Activated T-helper 17 cell treated with anti-CD3 and anti-CD28 coated beads, Interleukin-2, amount 50 U/mL, for 72 hours (primary cell): ENCODE measurements around the gene KRT38. TPM values are rescaled to one million over a fixed set of nuclear protein-coding genes. Genes with fewer than 3 reads are reported as not detected.

Experiments
- ATAC-seq: fragments of 150-1000 bp; cut with Tn5 transposase; replicated peaks from 2 replicates; pipeline ENCODE4 v1.10.0; 2021; ENCODE audit warnings: mild to moderate bottlenecking, moderate library complexity
- H3K27ac Mint-ChIP-seq: one replicate; pipeline ENCODE4 v1.8.0; 2022; ENCODE audit warnings: mixed read lengths
- H3K27me3 Mint-ChIP-seq: one replicate; pipeline ENCODE4 v1.8.0; 2022; ENCODE audit warnings: mixed read lengths
- H3K36me3 Mint-ChIP-seq: one replicate; pipeline ENCODE4 v1.8.0; 2022; ENCODE audit warnings: low read depth, mild to moderate bottlenecking, mixed read lengths
- H3K4me1 Mint-ChIP-seq: one replicate; pipeline ENCODE4 v1.8.0; 2022; ENCODE audit warnings: mixed read lengths
- H3K4me3 Mint-ChIP-seq: one replicate; pipeline ENCODE4 v1.8.0; 2022; ENCODE audit warnings: mild to moderate bottlenecking, mixed read lengths
- H3K9me3 Mint-ChIP-seq: one replicate; pipeline ENCODE4 v1.8.0; 2022; ENCODE audit warnings: mixed read lengths
- total RNA-seq, 2 donors: library from RNA; stranded (reverse); gene quantifications; one replicate each; pipeline ENCODE4 v1.2.3, GENCODE V29; 2022

Gene KRT38
- not detected for total RNA-seq

DNA sequence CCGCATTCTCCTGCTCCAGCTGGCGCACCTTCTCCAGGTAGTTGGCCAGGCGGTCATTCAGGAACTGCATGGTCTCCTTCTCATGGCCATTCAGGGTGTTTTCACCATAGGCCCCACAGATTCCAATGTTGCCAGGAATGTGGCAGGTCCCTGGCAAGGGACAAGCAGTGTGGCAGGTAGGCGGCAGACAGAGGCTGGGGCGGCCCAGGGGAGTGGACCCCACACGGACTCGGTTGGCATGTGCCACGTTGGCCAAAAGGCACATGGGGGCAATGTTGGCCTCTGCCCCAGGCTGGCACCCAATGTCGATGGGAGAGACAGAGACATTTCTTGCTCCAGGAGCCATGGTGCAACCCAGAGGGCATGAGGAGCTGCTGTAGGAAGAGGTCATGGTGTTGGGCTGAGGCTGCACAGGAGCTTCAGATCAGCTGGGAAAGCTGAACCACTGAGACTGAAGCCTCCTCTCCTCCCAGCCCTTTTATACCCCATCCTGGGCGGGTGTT lies at the start of gene KRT38:
KRT38 (minus strand) TSS at position 453 of the 503 bp plus-strand sequence; CDS start at position 391, 62 bp downstream.
- no peak for ATAC-seq
- Mint-ChIP-seq H3K9me3 (no peaks in the 10 kb centered on the region), H3K27ac (no peak within 1 kb of the TSS)

DNA sequence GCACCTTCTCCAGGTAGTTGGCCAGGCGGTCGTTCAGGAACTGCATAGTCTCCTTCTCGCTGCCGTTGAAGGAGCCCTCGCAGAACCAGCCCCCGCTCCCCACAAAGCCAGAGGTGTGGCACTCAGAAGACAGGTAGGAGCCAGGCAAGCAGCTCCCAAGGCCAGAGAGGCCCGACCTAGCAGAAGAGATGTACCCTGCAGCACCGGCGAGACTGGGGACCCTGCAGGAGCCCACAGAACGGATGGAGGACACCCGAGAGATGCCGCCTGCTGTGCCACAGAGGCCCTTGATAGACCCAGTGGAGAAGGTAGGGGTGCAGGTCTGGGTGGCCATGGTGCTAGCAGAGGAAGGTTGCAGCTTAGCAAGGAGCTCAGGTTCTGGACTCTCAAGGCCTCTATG lies 48.7 kb upstream of the KRT38 start, which contains the start of gene KRT36:
KRT36 (minus strand) TSS at position 380 of the 400 bp plus-strand sequence; CDS start at position 334, 46 bp downstream.
- no peaks in the 10 kb centered on the region for H3K27me3 Mint-ChIP-seq
- ATAC-seq, result no peak
- peak within 1 kb of the TSS; percentile 7 for H3K27ac Mint-ChIP-seq
- no peaks in the 10 kb centered on the region for H3K36me3 Mint-ChIP-seq
- H3K9me3 Mint-ChIP-seq, result no peaks in the 10 kb centered on the region
- H3K4me3 Mint-ChIP-seq, result no peak within 1 kb of the TSS
- no peaks in the 10 kb centered on the region for H3K4me1 Mint-ChIP-seq

More for the DNA sequence above, at the start of gene KRT38:
- H3K36me3 Mint-ChIP-seq, result no peaks in the 10 kb centered on the region
- H3K4me3 Mint-ChIP-seq, result no peak within 1 kb of the TSS
- no peaks in the 10 kb centered on the region for H3K4me1 Mint-ChIP-seq
- peaks cover 3% of the 10 kb centered on the region for H3K27me3 Mint-ChIP-seq

DNA sequence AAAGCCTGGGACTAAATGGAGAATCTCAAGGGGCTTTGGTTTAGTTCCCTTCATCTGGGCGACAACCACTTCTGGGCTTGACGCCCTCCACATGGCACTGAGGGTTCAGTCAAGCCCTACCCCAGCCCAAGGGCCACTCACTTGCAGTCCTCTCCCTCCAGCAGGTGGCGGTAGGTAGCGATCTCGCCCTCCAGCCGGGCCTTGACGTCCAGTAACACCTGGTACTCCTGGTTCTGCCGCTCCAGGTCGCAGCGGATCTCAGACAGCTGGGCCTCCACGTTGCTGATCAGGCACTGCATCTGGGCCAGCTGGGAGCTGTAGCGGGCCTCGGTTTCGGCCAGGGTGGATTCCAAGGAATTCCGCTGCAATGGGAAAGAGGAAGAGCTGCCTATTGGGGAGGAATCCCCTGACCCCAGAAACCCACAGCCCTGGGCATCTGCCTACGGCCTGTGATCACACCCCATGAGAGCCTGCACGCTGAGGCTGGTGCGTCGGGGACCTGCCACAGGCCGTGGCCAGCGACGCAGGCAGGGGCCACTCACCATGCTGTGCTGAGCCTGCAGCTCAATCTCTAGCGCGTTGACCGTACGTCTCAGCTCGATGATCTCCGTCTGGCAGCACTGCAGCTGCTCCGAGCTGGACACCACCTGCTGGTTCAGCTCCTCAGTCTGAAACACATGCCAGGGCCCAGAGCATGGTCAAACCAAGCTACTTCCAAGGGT lies 46.2 kb upstream of the KRT38 start:
- no peaks in the 10 kb centered on the region for H3K9me3 Mint-ChIP-seq
- H3K36me3 Mint-ChIP-seq, result no peaks in the 10 kb centered on the region
- peak; percentile 50 for ATAC-seq
- no peak overlapping the region for H3K4me3 Mint-ChIP-seq
- H3K27ac Mint-ChIP-seq, result no peak overlapping the region
- no peaks in the 10 kb centered on the region for H3K27me3 Mint-ChIP-seq
- H3K4me1 Mint-ChIP-seq, result no peaks in the 10 kb centered on the region

DNA sequence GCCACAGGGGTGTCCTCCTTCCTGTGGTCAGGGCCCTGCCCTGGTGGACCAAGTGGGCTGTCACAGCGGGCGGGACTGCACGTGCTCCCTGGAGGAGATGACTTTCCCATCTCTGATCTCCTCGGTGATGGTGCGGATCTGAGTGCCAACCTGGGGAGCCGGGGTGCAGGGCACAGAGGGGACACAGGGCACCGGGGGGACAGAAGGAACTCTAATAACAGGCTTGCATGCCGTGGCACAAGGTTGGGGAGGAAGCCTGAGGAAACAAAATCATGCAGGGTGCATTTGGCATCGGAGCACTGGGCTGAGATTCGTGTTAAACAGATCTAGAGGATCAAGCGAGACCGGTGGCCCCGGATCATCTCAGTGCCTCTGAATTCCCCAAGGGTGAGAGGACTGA lies 45.5 kb upstream of the KRT38 start:
- Mint-ChIP-seq H3K4me1 (no peaks in the 10 kb centered on the region), H3K27me3 (no peaks in the 10 kb centered on the region), H3K27ac (no peak overlapping the region), H3K36me3 (no peaks in the 10 kb centered on the region), H3K9me3 (no peaks in the 10 kb centered on the region), H3K4me3 (no peak overlapping the region)
- ATAC-seq, result no peak

DNA sequence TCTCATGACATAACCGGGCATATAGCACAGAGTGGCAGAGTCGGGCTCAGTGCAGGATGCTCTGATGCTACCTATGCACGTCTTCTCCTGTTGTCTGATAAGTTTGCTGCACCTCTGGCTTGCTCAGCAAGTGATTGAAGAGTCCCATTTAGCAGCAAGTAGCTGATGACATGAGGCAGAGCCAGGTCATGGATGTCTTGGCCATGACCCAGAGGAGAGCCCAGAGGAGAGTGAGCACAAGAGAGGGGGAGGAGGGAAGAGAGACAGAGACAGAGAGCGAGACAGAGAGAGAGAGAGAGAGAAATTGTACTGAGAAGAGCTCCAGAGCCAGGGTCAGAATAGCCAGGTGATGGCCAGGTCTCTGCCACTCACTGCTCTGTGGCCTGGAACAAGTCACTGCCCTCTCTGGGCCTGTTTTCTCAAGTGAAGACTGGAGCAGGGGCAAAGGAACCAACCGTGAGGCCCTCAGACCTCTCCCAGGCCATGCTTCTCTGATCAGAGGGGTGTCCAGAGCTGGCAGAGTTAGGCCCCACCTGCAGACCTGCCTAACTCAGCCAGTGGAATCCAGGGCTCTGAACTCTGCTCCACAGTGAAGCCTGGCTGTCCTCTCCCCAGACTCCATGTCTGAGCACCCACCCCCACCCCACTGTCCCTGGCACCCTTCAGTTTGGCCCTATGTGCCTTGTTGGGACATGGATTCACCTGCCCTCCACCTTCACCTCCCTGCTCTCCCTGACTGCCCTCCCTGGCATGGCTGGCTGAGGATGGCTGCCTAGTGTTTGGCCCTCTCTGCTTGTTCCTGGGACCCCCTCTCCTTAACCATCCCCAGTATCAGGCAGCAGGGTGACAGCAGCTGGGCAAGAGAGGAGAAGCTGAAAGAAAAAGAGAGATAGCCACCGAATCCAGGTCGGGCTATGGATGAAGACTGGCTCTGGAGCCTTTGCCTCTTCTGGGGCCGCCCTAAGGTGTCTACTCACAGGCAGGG lies 44.4 kb upstream of the KRT38 start:
- no peak overlapping the region for H3K4me3 Mint-ChIP-seq
- H3K4me1 Mint-ChIP-seq, result no peaks in the 10 kb centered on the region
- ATAC-seq, result no peak
- H3K9me3 Mint-ChIP-seq, result no peaks in the 10 kb centered on the region
- peak overlapping the region; percentile 26 for H3K27ac Mint-ChIP-seq
- no peaks in the 10 kb centered on the region for H3K27me3 Mint-ChIP-seq
- H3K36me3 Mint-ChIP-seq, result no peaks in the 10 kb centered on the region

DNA sequence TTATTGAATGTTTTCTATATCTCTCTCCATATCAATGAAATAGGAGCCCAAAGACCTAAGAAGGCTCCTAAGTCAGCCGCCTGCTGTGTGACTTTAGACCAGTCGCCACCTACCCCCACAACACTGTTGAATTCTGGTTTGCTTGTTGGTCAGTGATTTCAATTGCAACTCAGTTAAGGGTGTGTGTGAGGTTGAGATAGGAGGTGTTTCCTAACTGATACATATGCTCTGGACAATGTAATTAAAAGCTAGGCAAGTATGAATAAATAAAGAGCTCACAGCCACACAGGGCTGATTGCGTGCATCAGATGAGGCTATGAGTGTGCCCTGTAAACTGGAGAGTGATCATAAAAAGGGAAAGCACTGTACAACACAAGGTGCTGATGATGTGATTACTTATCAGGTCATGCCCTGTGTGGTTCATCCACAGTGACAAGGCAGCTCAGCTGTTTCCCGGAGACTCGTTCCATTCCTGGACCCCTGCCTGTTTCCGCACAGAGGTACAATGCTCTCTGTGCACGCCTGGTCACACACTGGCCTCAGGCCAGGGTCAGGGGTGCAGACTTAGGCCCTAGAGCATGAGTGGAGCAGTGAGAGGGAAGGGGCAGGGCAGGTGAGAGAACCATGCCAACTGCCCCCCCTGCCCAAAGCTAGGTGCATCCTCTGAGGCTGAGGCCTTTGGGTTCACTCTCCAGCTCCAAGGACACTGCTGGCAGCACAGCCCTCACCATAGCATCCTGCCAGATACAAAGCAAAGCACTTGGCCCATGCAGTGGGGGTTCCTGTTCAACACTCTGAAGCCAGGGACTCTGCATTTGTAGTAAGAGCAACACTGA lies 43.4 kb upstream of the KRT38 start:
- Mint-ChIP-seq H3K36me3 (no peaks in the 10 kb centered on the region), H3K27ac (peak overlapping the region; percentile 26), H3K4me1 (no peaks in the 10 kb centered on the region)

DNA sequence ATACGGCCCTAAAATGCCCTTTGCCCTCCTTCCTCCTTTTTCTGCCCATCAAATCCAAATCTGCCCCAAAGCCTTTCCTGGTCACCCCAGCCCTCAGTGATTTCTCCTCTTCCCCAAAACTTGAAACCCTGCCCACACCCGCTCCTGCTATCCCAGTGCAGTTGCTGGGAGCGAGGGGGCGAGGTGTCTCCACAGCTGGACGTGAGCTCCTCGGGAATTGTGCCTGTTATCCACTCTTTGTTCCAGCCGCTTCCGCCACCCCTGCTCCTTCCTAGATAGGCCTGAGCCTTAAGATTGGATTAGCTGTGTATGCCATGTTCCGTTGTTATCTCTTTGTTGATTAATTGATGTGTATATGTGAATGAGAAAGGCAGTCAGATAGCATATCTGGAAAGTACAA lies 42.7 kb upstream of the KRT38 start:
- Mint-ChIP-seq H3K36me3 (no peaks in the 10 kb centered on the region), H3K4me1 (no peaks in the 10 kb centered on the region), H3K4me3 (no peak overlapping the region), H3K27me3 (no peaks in the 10 kb centered on the region), H3K27ac (no peak overlapping the region), H3K9me3 (no peaks in the 10 kb centered on the region)
- no peak for ATAC-seq

More for the DNA sequence above, 43.4 kb upstream of the KRT38 start:
- no peak for ATAC-seq
- H3K27me3 Mint-ChIP-seq, result no peaks in the 10 kb centered on the region
- no peak overlapping the region for H3K4me3 Mint-ChIP-seq
- no peaks in the 10 kb centered on the region for H3K9me3 Mint-ChIP-seq

DNA sequence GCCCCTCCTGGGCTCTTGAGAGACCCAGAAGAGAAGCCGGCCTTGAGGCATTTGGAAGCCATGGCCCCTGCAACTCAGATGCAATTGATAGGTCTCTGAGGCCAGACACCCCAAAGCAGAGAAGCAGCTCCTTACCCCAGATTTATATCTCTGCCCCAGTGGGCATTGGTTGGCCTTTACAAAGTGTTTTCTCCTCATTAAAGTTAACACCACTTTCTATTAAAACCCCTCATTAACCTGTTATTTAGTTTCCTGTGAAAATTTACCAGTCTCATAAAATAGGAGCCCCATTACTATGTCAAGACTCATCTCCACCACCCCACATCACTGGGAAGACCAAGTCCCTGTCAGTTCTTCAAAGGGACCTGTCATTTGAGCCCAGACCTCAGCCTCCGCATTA lies 40.3 kb upstream of the KRT38 start, which contains the start of gene KRT35:
KRT35 (minus strand) TSS at position 116 of the 400 bp plus-strand sequence; CDS start at position 62, 54 bp downstream.
- no peaks in the 10 kb centered on the region for H3K9me3 Mint-ChIP-seq
- no peak within 1 kb of the TSS for H3K27ac Mint-ChIP-seq
- H3K4me1 Mint-ChIP-seq, result no peaks in the 10 kb centered on the region
- no peak for ATAC-seq
- no peaks in the 10 kb centered on the region for H3K27me3 Mint-ChIP-seq
- H3K36me3 Mint-ChIP-seq, result no peaks in the 10 kb centered on the region
- no peak within 1 kb of the TSS for H3K4me3 Mint-ChIP-seq

DNA sequence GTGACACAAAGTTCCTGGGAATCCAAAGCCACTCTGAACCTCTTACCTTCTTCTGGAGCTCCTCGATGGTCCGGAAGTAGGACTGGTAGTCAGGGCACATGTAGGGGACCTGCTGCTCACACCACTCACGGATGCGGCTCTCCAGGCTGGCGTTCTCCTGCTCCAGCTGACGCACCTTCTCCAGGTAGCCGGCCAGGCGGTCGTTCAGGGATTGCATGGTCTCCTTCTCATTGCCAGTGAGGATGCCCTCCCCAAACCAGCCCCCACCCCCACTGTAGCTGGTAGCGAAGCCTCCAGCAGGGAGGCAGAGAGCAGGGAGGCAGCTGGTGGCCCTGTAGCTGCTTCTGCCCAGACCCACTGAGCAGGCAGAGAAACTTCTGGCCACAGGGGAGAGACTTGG lies 39.8 kb upstream of the KRT38 start:
- no peak overlapping the region for H3K4me3 Mint-ChIP-seq
- no peaks in the 10 kb centered on the region for H3K36me3 Mint-ChIP-seq
- H3K9me3 Mint-ChIP-seq, result no peaks in the 10 kb centered on the region
- H3K27me3 Mint-ChIP-seq, result no peaks in the 10 kb centered on the region
- H3K27ac Mint-ChIP-seq, result no peak overlapping the region
- H3K4me1 Mint-ChIP-seq, result no peaks in the 10 kb centered on the region
- no peak for ATAC-seq

DNA sequence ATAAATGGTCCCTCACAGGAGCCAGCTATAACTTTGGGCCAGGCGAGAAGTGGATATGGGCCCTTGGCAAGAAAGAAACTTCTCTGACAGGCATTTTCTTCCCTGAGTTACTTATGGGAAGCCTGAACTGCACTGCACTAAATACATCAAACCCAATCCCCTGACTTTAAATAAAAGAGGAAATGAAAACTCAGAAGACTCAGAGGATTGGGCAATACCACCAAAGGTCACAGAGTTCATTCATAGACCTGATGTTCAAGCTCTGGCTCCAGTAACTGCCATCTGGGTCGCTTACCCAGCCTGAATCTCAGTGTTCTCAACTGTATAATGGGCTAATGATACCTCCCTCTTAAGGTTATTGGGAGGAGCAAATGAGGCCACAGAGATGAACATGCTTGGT lies 39.4 kb upstream of the KRT38 start:
- H3K36me3 Mint-ChIP-seq, result no peaks in the 10 kb centered on the region
- no peaks in the 10 kb centered on the region for H3K4me1 Mint-ChIP-seq
- H3K9me3 Mint-ChIP-seq, result no peaks in the 10 kb centered on the region
- no peak for ATAC-seq
- H3K4me3 Mint-ChIP-seq, result no peak overlapping the region
- H3K27me3 Mint-ChIP-seq, result no peaks in the 10 kb centered on the region
- no peak overlapping the region for H3K27ac Mint-ChIP-seq

DNA sequence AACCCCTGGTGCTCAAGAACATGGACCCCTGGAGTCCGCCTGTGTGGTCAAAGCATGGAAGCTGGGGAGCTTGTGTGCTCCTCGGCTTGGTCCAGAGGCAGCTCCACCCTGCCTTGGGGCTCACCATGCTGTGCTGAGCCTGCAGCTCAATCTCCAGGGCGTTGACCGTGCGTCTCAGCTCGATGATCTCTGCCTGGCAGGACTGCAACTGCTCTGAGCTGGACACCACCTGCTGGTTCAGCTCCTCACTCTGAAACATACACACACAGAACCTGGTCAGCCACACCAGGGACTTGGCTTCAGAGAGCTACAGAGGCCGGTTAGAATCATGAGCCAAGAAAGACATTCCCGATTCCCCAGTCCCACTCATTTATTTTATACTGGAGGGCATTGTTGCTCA lies 37.5 kb upstream of the KRT38 start:
- Mint-ChIP-seq H3K27ac (no peak overlapping the region), H3K36me3 (no peaks in the 10 kb centered on the region), H3K4me1 (no peaks in the 10 kb centered on the region), H3K27me3 (no peaks in the 10 kb centered on the region), H3K9me3 (no peaks in the 10 kb centered on the region), H3K4me3 (no peak overlapping the region)
- no peak for ATAC-seq

DNA sequence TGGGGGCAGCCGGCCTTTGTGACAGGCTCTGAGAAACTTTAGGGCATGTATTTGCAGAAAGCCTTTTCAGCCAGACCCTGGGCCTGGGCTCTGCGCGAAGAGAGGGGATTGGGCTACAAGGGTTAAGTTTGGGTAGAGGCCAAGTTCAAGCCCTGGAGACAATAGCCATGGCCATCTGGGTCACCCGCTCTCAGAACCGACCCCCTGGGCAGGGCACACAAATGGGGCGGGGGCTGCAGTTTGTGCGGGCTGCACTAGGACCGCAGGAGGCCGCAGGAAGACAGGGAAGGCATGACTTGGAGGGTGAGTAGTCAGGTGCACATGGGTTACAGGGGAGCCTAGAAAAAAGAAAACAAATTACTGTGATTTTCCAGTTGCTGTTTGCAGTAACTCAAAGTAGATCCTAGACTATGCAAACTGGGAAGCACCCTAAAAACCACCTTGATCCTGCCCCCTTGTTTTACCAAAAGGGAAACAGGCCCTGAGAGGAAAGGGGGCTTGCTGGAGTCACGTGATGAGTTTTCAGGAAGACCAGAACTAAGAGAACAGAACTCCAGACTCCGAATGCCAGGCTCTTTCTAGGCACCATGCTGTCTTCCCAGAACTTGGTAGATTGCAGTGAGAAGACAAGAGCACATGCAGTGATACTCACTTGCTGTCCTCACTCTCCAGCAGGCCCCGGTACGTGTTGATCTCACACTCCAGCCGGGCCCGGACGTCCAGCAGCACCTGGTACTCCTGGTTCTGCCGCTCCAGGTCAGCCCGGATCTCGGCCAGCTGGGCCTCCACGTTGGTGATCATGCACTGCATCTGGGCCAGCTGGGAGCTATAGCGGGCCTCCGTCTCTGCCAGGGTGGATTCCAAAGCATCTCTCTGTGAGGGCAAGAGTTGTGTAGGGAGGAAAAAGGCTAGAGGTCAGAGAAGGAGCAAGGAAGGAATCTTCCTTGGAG lies 36.4 kb upstream of the KRT38 start:
- no peaks in the 10 kb centered on the region for H3K36me3 Mint-ChIP-seq
- ATAC-seq, result no peak
- no peak overlapping the region for H3K4me3 Mint-ChIP-seq
- H3K27ac Mint-ChIP-seq, result no peak overlapping the region
- H3K9me3 Mint-ChIP-seq, result no peaks in the 10 kb centered on the region
- no peaks in the 10 kb centered on the region for H3K27me3 Mint-ChIP-seq
- H3K4me1 Mint-ChIP-seq, result no peaks in the 10 kb centered on the region

DNA sequence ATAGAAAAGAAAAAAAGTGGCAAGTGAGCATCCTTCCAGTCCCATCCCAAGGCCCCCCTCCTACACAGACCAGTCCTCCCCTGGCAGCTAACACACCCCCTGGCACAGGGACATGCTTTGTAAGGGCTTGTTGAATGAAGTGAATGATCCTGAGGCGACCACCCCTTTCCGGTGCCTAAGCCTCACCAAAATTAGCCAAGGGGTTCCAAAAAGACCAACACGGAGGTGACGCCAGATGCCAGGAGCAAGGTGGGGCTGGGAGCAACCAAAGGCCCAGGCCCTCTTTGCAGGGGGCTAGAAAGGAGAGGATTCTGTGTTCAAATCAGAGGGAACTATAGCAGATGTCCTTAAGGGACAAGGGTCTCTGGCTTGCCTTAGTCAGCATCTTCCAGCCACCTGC lies 34.6 kb upstream of the KRT38 start:
- Mint-ChIP-seq H3K4me3 (no peak overlapping the region), H3K9me3 (no peaks in the 10 kb centered on the region), H3K36me3 (no peaks in the 10 kb centered on the region), H3K27ac (no peak overlapping the region), H3K27me3 (no peaks in the 10 kb centered on the region), H3K4me1 (no peaks in the 10 kb centered on the region)
- ATAC-seq, result no peak
